MCF 10A (cell line): Measurements from ENCODE around the gene LTF. TPM values are rescaled to one million over a fixed set of nuclear protein-coding genes. Genes with fewer than 3 reads are reported as not detected.

Experiments used
- Bru-seq: library from RNA; stranded (reverse); fragments of 400-500 nt; gene quantifications from one replicate; lab custom pipeline; 2021; lab: Mats Ljungman, UMichigan
- BruChase-seq, 2 experiments: library from RNA; stranded (reverse); fragments of 400-500 nt; gene quantifications; one replicate each; lab custom pipeline; 2021; lab: Mats Ljungman, UMichigan
- BruUV-seq: library from RNA; stranded (reverse); fragments of 400-500 nt; replicated peaks from 2 replicates; lab custom pipeline; 2021; lab: Mats Ljungman, UMichigan
- CTCF ChIA-PET: fragments of 300-600 bp; sonication (Branson Sonifier 250); formaldehyde crosslinking; extraction: SDS; loops from one replicate; lab custom pipeline; 2021; ENCODE audit warnings: antibody characterized with exemption, inconsistent platforms; lab: Yijun Ruan, JAX
- POLR2A ChIA-PET: fragments of 300-600, 350-650 bp; sonication (Branson Sonifier 250); formaldehyde crosslinking; extraction: SDS; loops from one replicate; lab custom pipeline; 2020; ENCODE audit warnings: antibody characterized with exemption, inconsistent platforms; lab: Yijun Ruan, JAX
- DNase-seq: peaks from one replicate; pipeline ENCODE4 v3.0.0-alpha.2; 2018; ENCODE audit not compliant: unreplicated experiment
- H3K27ac Mint-ChIP-seq: one replicate; pipeline ENCODE4 v1.8.0; 2022; ENCODE audit warnings: mild to moderate bottlenecking, low read depth, mixed read lengths; ENCODE audit not compliant: unreplicated experiment
- H3K27me3 Mint-ChIP-seq: one replicate; pipeline ENCODE4 v1.8.0; 2022; ENCODE audit warnings: mixed read lengths; ENCODE audit not compliant: insufficient read depth, unreplicated experiment
- H3K36me3 Mint-ChIP-seq: one replicate; pipeline ENCODE4 v1.8.0; 2022; ENCODE audit warnings: mild to moderate bottlenecking, moderate library complexity, mixed read lengths; ENCODE audit not compliant: insufficient read depth, unreplicated experiment
- H3K4me1 Mint-ChIP-seq: one replicate; pipeline ENCODE4 v1.8.0; 2022; ENCODE audit warnings: mixed read lengths; ENCODE audit not compliant: insufficient read depth, unreplicated experiment
- H3K4me3 Mint-ChIP-seq: one replicate; pipeline ENCODE4 v1.8.0; 2022; ENCODE audit warnings: mild to moderate bottlenecking, moderate library complexity, mixed read lengths; ENCODE audit not compliant: unreplicated experiment
- H3K9me3 Mint-ChIP-seq: one replicate; pipeline ENCODE4 v1.8.0; 2022; ENCODE audit warnings: mixed read lengths; ENCODE audit not compliant: unreplicated experiment
- CTCF ChIP-seq: fragments of 200-600 bp; IDR thresholded peaks from one replicate; pipeline ENCODE4 v1.8.0; 2022; ENCODE audit warnings: antibody characterized with exemption, mild to moderate bottlenecking; ENCODE audit not compliant: unreplicated experiment
- intact Hi-C: fragments of 100-400 bp; cut with micrococcal nuclease; formaldehyde crosslinking; loops from 2 replicates; pipeline ENCODE4 v1.14.1; 2022
- long read RNA-seq: library from polyadenylated mRNA; stranded (forward); transcript quantifications from one replicate; pipeline ENCODE4 v2.0.0, GENCODE V29; 2022
- total RNA-seq: library from RNA; stranded (reverse); gene quantifications from 2 replicates; pipeline ENCODE4 v1.2.3, GENCODE V29; 2022

The LTF gene
- total RNA-seq = not detected in 2 replicates
- percentile 4 among the genes with signal in this experiment for Bru-seq, nascent RNA
- not detected for BruChase-seq, experiment 1, labeled RNA remaining after a 6-hour chase
- percentile 9 among the genes with signal in this experiment for BruChase-seq, experiment 2, labeled RNA remaining after a 2-hour chase
- long read RNA-seq = 0 reads

GRCh38 chr3:46464326-46465195 lies at the start of gene LTF:
LTF (minus strand) TSS chr3:46464905; CDS start chr3:46464867, 38 bp downstream.
- POLR2A ChIA-PET = interaction anchor here (0.6 to 0.7 kb wide), 2 partner anchors 9 to 1056 kb away, joined by 4 read pairs; no protein-coding TSS in a partner anchor
- Mint-ChIP-seq H3K27me3 (peaks cover 64% of the 10 kb centered on the region), H3K9me3 (peaks cover 6% of the 10 kb centered on the region), H3K4me3 (no peak within 1 kb of the TSS), H3K4me1 (peaks cover 8% of the 10 kb centered on the region), H3K36me3 (no peaks in the 10 kb centered on the region), H3K27ac (no peak within 1 kb of the TSS)
- intact Hi-C loops = no loop called here
- CTCF ChIA-PET = interaction anchor here (0.7 kb wide), 1 partner anchor 402 kb away, joined by 3 read pairs; no protein-coding TSS in a partner anchor
- no TSS peak for BruUV-seq
- no peak for TF ChIP-seq CTCF
- no peak for DNase-seq

- no peak for DNase-seq
- no TSS peak for BruUV-seq
- no peak for TF ChIP-seq CTCF
- ChIA-PET CTCF (interaction anchor here (0.5 to 3.4 kb wide), 2 partner anchors 23 to 164 kb away, joined by 3 to 12 read pairs; no protein-coding TSS in a partner anchor), POLR2A (no interaction called here)
- H3K4me1 Mint-ChIP-seq = peaks cover 12% of the 10 kb centered on the region
- H3K27ac Mint-ChIP-seq = no peak overlapping the region
- no peaks in the 10 kb centered on the region for H3K27me3 Mint-ChIP-seq
- no peaks in the 10 kb centered on the region for H3K36me3 Mint-ChIP-seq
- intact Hi-C loops = no loop called here
- no peaks in the 10 kb centered on the region for H3K9me3 Mint-ChIP-seq
- no peak overlapping the region for H3K4me3 Mint-ChIP-seq
Observed at GRCh38 chr3:46512191-46512749, 47.6 kb upstream of the LTF start.

GRCh38 chr3:46509661-46510187 lies 45.0 kb upstream of the LTF start:
- CTCF ChIA-PET = interaction anchor here (0.8 kb wide), 1 partner anchor 11 kb away, joined by 3 read pairs; no protein-coding TSS in a partner anchor
- H3K36me3 Mint-ChIP-seq = no peaks in the 10 kb centered on the region
- BruUV-seq = no TSS peak
- DNase-seq = no peak
- H3K9me3 Mint-ChIP-seq = no peaks in the 10 kb centered on the region
- peaks cover 7% of the 10 kb centered on the region for H3K4me1 Mint-ChIP-seq
- no peak overlapping the region for H3K27ac Mint-ChIP-seq
- intact Hi-C loops = no loop called here
- POLR2A ChIA-PET = no interaction called here
- TF ChIP-seq CTCF = no peak
- no peaks in the 10 kb centered on the region for H3K27me3 Mint-ChIP-seq
- H3K4me3 Mint-ChIP-seq = no peak overlapping the region
